Activated CD4-positive, alpha-beta T cell treated with anti-CD3 and anti-CD28 coated beads for 4 hours (primary cell): ENCODE results near the gene NBAS.

Experiments used
- DNase-seq, 2 donors: peaks; one replicate each; pipeline ENCODE4 v3.0.0-alpha.2; 2020

NBAS gene

GRCh38 chr2:15158532-15158931 lies 402.6 kb downstream of the NBAS start:
- DNase-seq = no peak

GRCh38 chr2:15158100-15158499 lies 403.0 kb downstream of the NBAS start:
- DNase-seq = no peak

- DNase-seq = no peak
These were observed 405.1 kb downstream of the NBAS start for GRCh38 chr2:15155959-15156574.

- no peak for DNase-seq
These were observed 406.8 kb downstream of the NBAS start for GRCh38 chr2:15154297-15154696.

GRCh38 chr2:15152382-15152781 lies 408.8 kb downstream of the NBAS start:
- DNase-seq = no peak

- no peak for DNase-seq
These were observed 412.1 kb downstream of the NBAS start for GRCh38 chr2:15149063-15149462.

- no peak for DNase-seq
These were observed 413.5 kb downstream of the NBAS start for GRCh38 chr2:15147591-15147990.

- DNase-seq = no peak
These were observed 414.2 kb downstream of the NBAS start for GRCh38 chr2:15146960-15147359.

GRCh38 chr2:15145919-15146318 lies 415.2 kb downstream of the NBAS start:
- no peak for DNase-seq

GRCh38 chr2:15145046-15145817 lies 415.9 kb downstream of the NBAS start:
- no peak for DNase-seq

- peak; percentile 60 to 70 for DNase-seq
These were observed 419.0 kb downstream of the NBAS start for GRCh38 chr2:15142069-15142689.

- no peak for DNase-seq
These were observed 419.9 kb downstream of the NBAS start for GRCh38 chr2:15141211-15141610.

- no peak for DNase-seq
These were observed 424.5 kb downstream of the NBAS start for GRCh38 chr2:15136639-15137038.

GRCh38 chr2:15134957-15135356 lies 426.2 kb downstream of the NBAS start:
- no peak for DNase-seq

GRCh38 chr2:15133461-15133860 lies 427.7 kb downstream of the NBAS start:
- DNase-seq = no peak

GRCh38 chr2:15128846-15129245 lies 432.3 kb downstream of the NBAS start:
- no peak for DNase-seq

GRCh38 chr2:15127876-15128275 lies 433.3 kb downstream of the NBAS start:
- DNase-seq = no peak

- DNase-seq = no peak
These were observed 433.8 kb downstream of the NBAS start for GRCh38 chr2:15127301-15127700.

- DNase-seq = no peak
These were observed 434.8 kb downstream of the NBAS start for GRCh38 chr2:15126373-15126772.

- DNase-seq = no peak
These were observed 438.2 kb downstream of the NBAS start for GRCh38 chr2:15122915-15123314.

GRCh38 chr2:15120631-15121030 lies 440.5 kb downstream of the NBAS start:
- DNase-seq = no peak

- no peak for DNase-seq
These were observed 441.4 kb downstream of the NBAS start for GRCh38 chr2:15119722-15120175.

- DNase-seq = no peak
These were observed 443.6 kb downstream of the NBAS start for GRCh38 chr2:15117409-15118050.
